Breast epithelium (tissue), 4 donors: Measurements from ENCODE around the gene CDH4. TPM values are rescaled to one million over a fixed set of nuclear protein-coding genes. Genes with fewer than 3 reads are reported as not detected.

Source experiments
- DNase-seq, 2 donors: peaks; one replicate each; pipeline ENCODE4 v3.0.0-alpha.2; 2019; ENCODE audit warnings: low spot score in 2 of 2
- H3K27ac ChIP-seq, 2 donors: fragments of 200-600 bp; sonication (generic) in 1 of 2; one replicate each; pipeline ENCODE4 v1.5.1; 2016 to 2019; ENCODE audit warnings: mild to moderate bottlenecking in 1 of 2
- H3K27me3 ChIP-seq, 2 donors: fragments of 200-600 bp; sonication (generic) in 1 of 2; one replicate each; pipeline versions ENCODE4 v1.5.1 to v1.6.0; 2017 to 2019; ENCODE audit warnings: control low read depth in 1 of 2, mild to moderate bottlenecking in 1 of 2
- H3K36me3 ChIP-seq: fragments of 200-600 bp; one replicate; pipeline ENCODE4 v1.5.1; 2019
- H3K4me1 ChIP-seq, 2 donors: fragments of 200-600 bp; sonication (generic); one replicate each; pipeline ENCODE4 v1.5.1; 2016 to 2019; ENCODE audit warnings: control low read depth in 1 of 2
- H3K4me3 ChIP-seq, 3 donors: fragments of 200-600 bp; sonication (generic); 1 replicate in 2 of 3; 2 replicates in 1 of 3; pipeline ENCODE4 v1.5.1; 2016 to 2019; ENCODE audit warnings: mild to moderate bottlenecking in 3 of 3, moderate library complexity in 2 of 3
- H3K9me3 ChIP-seq, 2 donors: fragments of 200-600 bp; sonication (generic) in 1 of 2; one replicate each; pipeline ENCODE4 v1.5.1; 2016 to 2019; ENCODE audit warnings: control low read depth in 1 of 2
- CTCF ChIP-seq, 3 donors: fragments of 450-650 bp; IDR thresholded peaks; one replicate each; pipeline ENCODE4 v1.5.1; 2016 to 2017; ENCODE audit warnings: antibody characterized with exemption in 3 of 3, mild to moderate bottlenecking in 3 of 3, moderate library complexity in 3 of 3
- POLR2A ChIP-seq: fragments of 450-650 bp; IDR thresholded peaks from one replicate; pipeline ENCODE4 v1.6.1; 2016; ENCODE audit warnings: antibody characterized with exemption, mild to moderate bottlenecking, moderate library complexity
- POLR2AphosphoS5 ChIP-seq, 3 donors: sonication (generic); formaldehyde crosslinking; IDR thresholded peaks; one replicate each; pipeline ENCODE4 v1.6.1; 2017; ENCODE audit warnings: antibody characterized with exemption in 3 of 3
- intact Hi-C: fragments of 100-400 bp; cut with DNase I; formaldehyde crosslinking; loops from one replicate; pipeline ENCODE4 v1.15.1; 2023; ENCODE audit warnings: low total_unique reads
- total RNA-seq, 3 donors: library from RNA; depleted of rRNA; stranded (reverse); fragments of >200 nt; gene quantifications; one replicate each; pipeline ENCODE4 v1.1.0, GENCODE V29; 2016

CDH4 gene
- total RNA-seq, 3 donors from 2014 or later: under 0.01 TPM; not detected in 2

- no peak for DNase-seq
- TF ChIP-seq CTCF (IDR thresholded peaks at IDR 0.05): no peak
Observed at GRCh38 chr20:61341605-61342004, 89.5 kb downstream of the CDH4 start.

GRCh38 chr20:61343934-61344333 is 91.9 kb downstream of the CDH4 start:
- intact Hi-C loops: no loop called here
- H3K4me1 ChIP-seq: no peaks in the 10 kb centered on the region

More at GRCh38 chr20:61341605-61342004, 89.5 kb downstream of the CDH4 start:
- intact Hi-C loops: no loop called here
- Histone ChIP-seq H3K9me3 (no peaks in the 10 kb centered on the region), H3K36me3 (no peaks in the 10 kb centered on the region), H3K4me1 (no peaks in the 10 kb centered on the region), H3K27ac (no peak overlapping the region), H3K4me3 (no peak overlapping the region), H3K27me3 (peaks cover 0 to 14% of the 10 kb centered on the region in 2 donors)

GRCh38 chr20:61345656-61346055 is 93.6 kb downstream of the CDH4 start:
- no peak overlapping the region for H3K27ac ChIP-seq
- intact Hi-C loops: no loop called here
- H3K27me3 ChIP-seq: peaks cover 0 to 21% of the 10 kb centered on the region in 2 donors
- TF ChIP-seq CTCF (IDR thresholded peaks at IDR 0.05) (no peak), POLR2AphosphoS5 (IDR thresholded peaks at IDR 0.05) (no peak), POLR2A (no peak)
- no peak for DNase-seq
- no peaks in the 10 kb centered on the region for H3K9me3 ChIP-seq
- H3K36me3 ChIP-seq: no peaks in the 10 kb centered on the region
- H3K4me1 ChIP-seq: no peaks in the 10 kb centered on the region
- H3K4me3 ChIP-seq: no peak overlapping the region

More at GRCh38 chr20:61343934-61344333, 91.9 kb downstream of the CDH4 start:
- no peaks in the 10 kb centered on the region for H3K9me3 ChIP-seq
- TF ChIP-seq POLR2A (no peak), POLR2AphosphoS5 (IDR thresholded peaks at IDR 0.05) (no peak), CTCF (IDR thresholded peaks at IDR 0.05) (no peak)
- H3K36me3 ChIP-seq: no peaks in the 10 kb centered on the region
- H3K4me3 ChIP-seq: no peak overlapping the region
- no peak overlapping the region for H3K27ac ChIP-seq
- peaks cover 0 to 22% of the 10 kb centered on the region in 2 donors for H3K27me3 ChIP-seq
- no peak for DNase-seq

GRCh38 chr20:61346996-61347395 is 94.9 kb downstream of the CDH4 start:
- intact Hi-C loops: no loop called here
- no peaks in the 10 kb centered on the region for H3K4me1 ChIP-seq

GRCh38 chr20:61347443-61347842 is 95.4 kb downstream of the CDH4 start:
- peaks cover 0 to 24% of the 10 kb centered on the region in 2 donors for H3K27me3 ChIP-seq
- no peaks in the 10 kb centered on the region for H3K9me3 ChIP-seq
- no peak overlapping the region for H3K27ac ChIP-seq
- H3K36me3 ChIP-seq: no peaks in the 10 kb centered on the region
- TF ChIP-seq CTCF (IDR thresholded peaks at IDR 0.05) (no peak), POLR2AphosphoS5 (IDR thresholded peaks at IDR 0.05) (no peak), POLR2A (no peak)
- no peaks in the 10 kb centered on the region for H3K4me1 ChIP-seq
- intact Hi-C loops: no loop called here
- DNase-seq: no peak
- no peak overlapping the region for H3K4me3 ChIP-seq

More at GRCh38 chr20:61346996-61347395, 94.9 kb downstream of the CDH4 start:
- no peak overlapping the region for H3K27ac ChIP-seq
- H3K27me3 ChIP-seq: peaks cover 0 to 19% of the 10 kb centered on the region in 2 donors
- H3K36me3 ChIP-seq: no peaks in the 10 kb centered on the region
- H3K9me3 ChIP-seq: no peaks in the 10 kb centered on the region
- TF ChIP-seq CTCF (IDR thresholded peaks at IDR 0.05): no peak
- no peak for TF ChIP-seq POLR2A
- TF ChIP-seq POLR2AphosphoS5 (IDR thresholded peaks at IDR 0.05): no peak
- no peak for DNase-seq
- H3K4me3 ChIP-seq: no peak overlapping the region
